Measurements from ENCODE around the gene HDAC10.

Gene HDAC10

DNA sequence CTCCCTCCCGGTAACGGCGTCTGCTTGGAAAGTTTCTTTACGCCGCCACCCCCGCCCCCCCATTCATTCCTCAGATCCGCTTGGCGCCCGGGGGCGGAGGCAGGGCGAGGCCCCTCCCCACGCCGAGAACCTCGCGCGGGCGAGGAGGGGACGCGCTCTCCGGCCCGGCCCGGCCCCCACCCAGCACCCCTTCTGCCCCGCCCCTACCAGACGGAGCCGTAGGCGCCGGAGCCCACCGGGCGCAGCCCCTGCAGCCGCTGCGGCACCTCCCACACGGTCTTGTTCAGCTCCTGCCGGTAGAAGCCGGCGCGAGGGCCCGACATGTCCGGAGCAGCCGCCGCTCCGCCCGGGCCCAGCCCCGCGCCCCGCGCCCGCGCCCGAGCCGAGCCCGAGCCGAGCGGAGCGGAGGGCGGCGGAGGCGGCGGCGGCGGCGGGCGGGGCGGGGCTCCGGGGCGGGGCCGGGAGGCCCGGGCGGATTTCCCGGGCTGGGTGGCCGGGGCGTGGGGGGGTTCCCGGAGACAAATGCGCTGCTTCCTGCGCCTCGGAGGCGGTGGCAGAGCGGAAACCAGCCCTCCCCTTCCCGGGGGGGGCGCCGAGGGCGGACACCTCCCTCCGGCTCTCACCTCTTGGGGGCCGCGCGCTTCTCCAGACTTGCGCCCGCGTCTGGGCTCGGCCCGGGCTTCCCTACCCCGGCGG lies 19.1 kb upstream of the HDAC10 start, which contains the start of gene MAPK11:
TSS of gene MAPK11 (minus strand) at position 411 of the 696 bp plus-strand sequence. CDS start at position 323, 88 bp downstream.
- no peak for DNase-seq (ENCODE audit: low read depth)

GRCh38 chr22:50269573-50269969 lies 18.5 kb upstream of the HDAC10 start:
- DNase-seq (ENCODE audit: low read depth) = no peak

- DNase-seq (ENCODE audit: low read depth) = no peak
Observed at GRCh38 chr22:50268655-50269113, 17.6 kb upstream of the HDAC10 start.

DNA sequence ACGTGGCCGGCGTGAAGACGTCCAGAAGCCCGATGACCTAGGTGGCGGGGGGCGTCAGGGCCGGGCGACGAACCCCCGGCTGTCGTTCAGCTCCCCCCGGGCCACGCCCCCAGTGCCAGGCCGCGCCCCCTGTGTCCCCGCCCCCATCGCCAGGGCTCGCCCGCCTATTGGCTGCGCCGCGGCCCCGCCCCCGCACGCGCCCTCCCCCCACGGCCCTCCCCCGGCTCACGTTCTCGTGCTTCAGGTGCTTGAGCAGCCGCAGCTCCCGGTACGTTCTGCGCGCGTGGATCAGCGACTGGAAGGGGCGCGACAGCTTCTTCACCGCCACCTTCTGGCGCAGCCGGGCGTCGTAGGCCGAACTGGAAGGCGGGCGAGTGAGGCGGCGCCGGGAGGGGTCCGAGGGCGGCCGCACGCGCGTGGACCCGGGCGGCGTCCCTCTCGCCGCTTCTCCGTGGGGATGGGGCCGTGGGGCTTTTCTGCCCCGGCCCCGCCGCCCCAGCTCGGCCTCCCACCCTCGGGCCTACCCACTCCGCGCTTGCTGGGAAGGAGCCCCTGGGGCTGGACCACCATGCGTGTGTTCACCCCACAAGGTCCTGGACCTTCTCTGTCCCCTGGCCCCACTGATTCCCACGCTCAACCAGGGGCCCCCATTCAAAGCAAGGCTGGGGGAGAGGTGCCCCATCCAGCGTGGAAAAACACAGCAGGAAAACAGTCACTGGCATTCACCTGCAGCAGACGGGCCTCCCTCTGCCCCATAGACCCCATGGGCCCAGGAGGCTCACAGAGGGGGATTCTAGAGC lies 16.7 kb upstream of the HDAC10 start:
- no peak for DNase-seq (ENCODE audit: low read depth)

DNA sequence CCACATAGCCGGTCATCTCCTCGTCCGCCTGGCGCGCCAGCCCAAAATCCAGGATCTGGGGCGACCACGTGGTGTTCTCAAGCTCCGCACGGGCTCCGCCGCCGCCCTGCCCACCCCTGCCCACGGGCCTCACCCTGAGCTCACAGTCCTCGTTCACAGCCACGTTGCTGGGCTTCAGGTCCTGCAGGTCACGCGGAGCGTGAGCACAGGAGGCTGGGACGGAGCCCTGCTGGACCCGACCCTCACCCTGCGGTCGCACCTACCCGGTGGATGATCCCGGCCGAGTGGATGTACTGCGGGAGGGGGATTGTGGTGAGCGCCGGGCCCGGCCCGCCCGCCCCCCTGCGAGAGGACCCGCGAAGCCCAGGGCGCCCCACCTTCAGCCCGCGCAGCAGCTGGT lies 15.9 kb upstream of the HDAC10 start:
- DNase-seq (ENCODE audit: low read depth) = no peak

DNA sequence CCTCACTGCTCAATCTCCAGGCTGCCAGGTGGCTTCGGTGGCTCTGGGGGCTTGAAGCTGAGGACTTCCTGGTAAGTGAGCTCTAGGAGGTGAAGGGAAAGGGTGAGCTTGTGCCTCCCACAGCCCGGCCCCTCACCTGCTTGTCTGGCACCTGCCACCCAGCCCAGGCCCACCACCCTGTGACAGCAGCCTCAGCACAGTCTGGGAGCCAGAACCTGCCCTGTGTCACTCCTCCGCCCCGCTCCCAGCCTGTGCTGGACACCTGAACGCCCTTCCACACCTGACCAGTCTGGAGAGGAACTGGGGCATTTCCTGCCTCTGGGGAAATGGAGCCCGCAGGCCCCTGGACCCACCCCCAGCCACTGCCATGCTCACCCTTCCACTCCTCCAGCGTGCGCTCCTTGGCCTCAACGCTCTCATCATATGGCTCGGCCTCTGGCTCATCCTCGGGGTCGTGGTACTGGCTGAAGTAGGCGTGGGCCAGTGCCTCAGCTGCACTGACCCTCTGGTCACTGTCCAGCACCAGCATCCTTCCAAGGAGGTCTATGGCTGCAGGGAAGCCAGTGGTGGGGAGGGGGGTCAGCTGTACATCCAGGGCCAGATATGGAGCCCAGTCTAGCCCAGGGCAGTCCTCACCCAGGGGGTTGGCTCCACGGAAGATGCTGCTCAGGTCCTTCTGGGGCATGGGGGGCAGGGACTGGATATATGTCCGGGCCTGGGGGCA lies 14.0 kb upstream of the HDAC10 start:
- DNase-seq (ENCODE audit: low read depth) = no peak

- DNase-seq (ENCODE audit: low read depth) = no peak
Observed at GRCh38 chr22:50264104-50264745, 13.2 kb upstream of the HDAC10 start.

DNA sequence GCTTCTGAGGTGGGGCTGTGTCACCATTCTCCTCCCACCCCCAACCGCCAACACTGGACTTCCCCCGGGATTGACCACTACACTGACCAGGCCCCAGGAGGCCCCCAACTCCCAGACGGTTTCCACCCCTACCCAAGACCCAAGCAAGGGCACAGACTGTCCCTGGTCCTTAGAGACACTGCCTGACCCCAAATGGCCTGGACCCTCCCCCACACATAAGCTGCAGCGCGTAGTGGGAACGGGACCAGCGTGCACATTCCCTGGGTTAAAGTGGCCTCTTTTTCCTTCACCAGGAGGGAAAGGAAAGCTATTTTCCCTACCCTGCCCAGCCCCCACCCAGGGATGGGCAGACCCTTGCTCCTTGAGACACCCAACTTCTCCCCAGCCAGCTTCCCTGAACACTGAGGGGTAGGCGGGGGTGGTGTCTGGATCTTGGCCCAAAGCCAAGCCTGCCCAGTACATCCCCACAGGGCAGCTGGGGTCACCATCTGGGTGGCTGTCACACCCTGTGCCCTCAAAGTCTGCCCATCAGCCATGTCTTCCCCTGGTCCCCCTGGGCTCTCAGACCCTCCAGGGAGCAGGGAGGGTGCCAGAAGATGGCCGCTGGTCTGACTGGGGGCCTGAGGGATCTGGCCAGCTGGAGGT lies 12.0 kb upstream of the HDAC10 start:
- no peak for DNase-seq (ENCODE audit: low read depth)

DNA sequence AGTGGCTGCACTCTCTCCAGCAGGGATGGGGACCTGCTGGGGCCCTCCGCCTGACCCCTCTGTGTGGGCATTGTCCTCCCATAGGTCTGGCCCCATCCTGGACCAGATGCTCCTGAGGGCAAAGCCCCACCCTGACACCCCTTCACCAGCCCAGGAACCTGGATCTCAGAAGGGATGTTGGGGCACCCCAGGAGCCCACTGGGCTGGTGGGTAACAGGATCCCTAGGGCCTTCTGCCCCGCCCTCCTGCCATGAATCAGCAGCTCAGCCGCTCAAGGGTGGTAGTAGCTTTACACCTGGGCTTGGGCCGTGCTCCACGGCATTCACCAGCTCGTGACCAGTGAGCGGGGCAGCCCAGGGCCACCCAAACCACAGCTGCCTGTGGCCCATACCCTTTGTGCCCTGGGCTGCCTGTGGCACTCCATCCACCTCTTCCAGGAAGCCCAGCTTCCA lies 11.4 kb upstream of the HDAC10 start:
- no peak for DNase-seq (ENCODE audit: low read depth)

- DNase-seq (ENCODE audit: low read depth) = no peak
Observed at GRCh38 chr22:50261615-50262459, 10.8 kb upstream of the HDAC10 start, which contains the start of gene MAPK12. TSS of gene MAPK12 (minus strand) at chr22:50261683. CDS start at chr22:50261509, 174 bp downstream.

GRCh38 chr22:50260801-50261614 lies 9.9 kb upstream of the HDAC10 start:
- DNase-seq (ENCODE audit: low read depth) = no peak

GRCh38 chr22:50260434-50260800 lies 9.4 kb upstream of the HDAC10 start:
- no peak for DNase-seq (ENCODE audit: low read depth)

- DNase-seq (ENCODE audit: low read depth) = no peak
Observed at GRCh38 chr22:50259302-50259701, 8.2 kb upstream of the HDAC10 start.

GRCh38 chr22:50258361-50259292 lies 7.6 kb upstream of the HDAC10 start:
- DNase-seq (ENCODE audit: low read depth) = no peak

- no peak for DNase-seq (ENCODE audit: low read depth)
Observed at GRCh38 chr22:50257451-50258360, 6.6 kb upstream of the HDAC10 start.

GRCh38 chr22:50257041-50257440 lies 6.0 kb upstream of the HDAC10 start:
- DNase-seq (ENCODE audit: low read depth) = no peak

DNA sequence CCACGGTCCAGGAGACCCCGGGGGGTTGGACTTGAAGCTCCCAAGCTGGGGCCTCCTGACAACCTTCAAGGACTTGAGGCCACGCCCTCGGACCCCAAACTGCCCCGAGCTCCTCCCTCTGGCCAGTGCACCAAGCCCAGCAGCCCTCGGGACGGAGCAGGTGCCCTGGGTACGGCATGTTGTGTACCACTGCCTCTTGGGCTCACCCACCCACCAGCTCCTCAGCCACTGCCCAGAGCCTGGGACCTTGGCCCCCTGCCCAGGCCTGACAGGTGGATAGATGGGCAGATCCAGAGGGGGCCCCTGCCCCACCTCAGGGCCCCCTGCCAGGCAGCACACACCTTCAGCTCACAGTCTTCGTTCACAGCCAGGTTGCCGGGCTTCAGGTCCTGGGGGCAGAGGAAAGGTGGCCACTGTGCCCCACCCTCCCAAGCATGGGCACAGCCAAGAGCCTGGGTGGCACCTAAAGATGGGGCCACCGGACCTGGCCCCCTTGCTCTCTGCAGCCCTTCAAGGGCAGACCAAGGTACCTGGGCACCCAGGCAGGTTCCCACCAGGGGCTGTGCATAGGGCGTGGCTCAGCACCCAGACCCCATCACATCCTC lies 5.3 kb upstream of the HDAC10 start:
- no peak for DNase-seq (ENCODE audit: low read depth)
